Caco-2 (cell line): Measurements from ENCODE around the gene GAGE12F. TPM values are rescaled to one million over a fixed set of nuclear protein-coding genes. Genes with fewer than 3 reads are reported as not detected.
"Not testable (repeated sequence)": the region's sequence is repeated elsewhere in the genome, so short reads cannot be mapped to it uniquely, and the experiment has no call there.

Experiments used
- BruUV-seq: library from RNA; stranded (reverse); fragments of 400-500 nt; replicated peaks from 2 replicates; lab custom pipeline; 2021; lab: Mats Ljungman, UMichigan
- CTCF ChIA-PET: fragments of 300-600 bp; sonication (Branson Sonifier 250); formaldehyde crosslinking; loops from one replicate; lab custom pipeline; 2022; ENCODE audit warnings: antibody characterized with exemption; lab: Charles Lee
- POLR2A ChIA-PET: fragments of 300-600 bp; sonication (Branson Sonifier 250); formaldehyde crosslinking; loops from one replicate; lab custom pipeline; 2022; ENCODE audit warnings: antibody characterized with exemption; lab: Charles Lee
- DNase-seq, 2 experiments: peaks; one replicate each; pipeline versions ENCODE4 v3.0.0 to v3.0.0-alpha.2; 2020 to 2022
- H3K27me3 ChIP-seq: replicated peaks from 2 replicates; pipeline ENCODE4 v1.6.0; 2011; ENCODE audit warnings: low read length; ENCODE audit not compliant: control insufficient read depth, insufficient read depth
- H3K36me3 ChIP-seq: 2 replicates; pipeline ENCODE4 v1.5.1; 2011; ENCODE audit warnings: low read length; ENCODE audit not compliant: control insufficient read depth, insufficient read depth
- H3K4me1 ChIP-seq: fragments of 250-450 bp; sonication (Bioruptor Pico); 2 replicates; pipeline ENCODE4 v1.5.1; 2020; ENCODE audit warnings: mild to moderate bottlenecking
- H3K4me3 ChIP-seq: 2 replicates; pipeline ENCODE4 v1.5.1; 2011; ENCODE audit warnings: low read depth, mild to moderate bottlenecking, control low read depth, low read length
- H3K9me3 ChIP-seq: fragments of 250-450 bp; sonication (Bioruptor Pico); 2 replicates; pipeline ENCODE4 v1.5.1; 2020; ENCODE audit warnings: mild to moderate bottlenecking, moderate library complexity
- H3K27ac Mint-ChIP-seq: one replicate; pipeline ENCODE4 v1.8.0; 2022; ENCODE audit warnings: mixed read lengths; ENCODE audit not compliant: unreplicated experiment
- H3K27me3 Mint-ChIP-seq: one replicate; pipeline ENCODE4 v1.8.0; 2022; ENCODE audit warnings: mixed read lengths; ENCODE audit not compliant: insufficient read depth, unreplicated experiment
- H3K36me3 Mint-ChIP-seq: one replicate; pipeline ENCODE4 v1.8.0; 2022; ENCODE audit warnings: mild to moderate bottlenecking, mixed read lengths; ENCODE audit not compliant: insufficient read depth, unreplicated experiment
- H3K4me1 Mint-ChIP-seq: one replicate; pipeline ENCODE4 v1.8.0; 2022; ENCODE audit warnings: low read depth, mixed read lengths; ENCODE audit not compliant: unreplicated experiment
- H3K4me3 Mint-ChIP-seq: one replicate; pipeline ENCODE4 v1.8.0; 2022; ENCODE audit warnings: mild to moderate bottlenecking, moderate library complexity, mixed read lengths; ENCODE audit not compliant: unreplicated experiment
- H3K9me3 Mint-ChIP-seq: one replicate; pipeline ENCODE4 v1.8.0; 2022; ENCODE audit warnings: mixed read lengths; ENCODE audit not compliant: unreplicated experiment
- intact Hi-C: fragments of 100-400 bp; cut with micrococcal nuclease; formaldehyde crosslinking; loops from one replicate; pipeline ENCODE4 v1.10.0; 2022; ENCODE audit not compliant: unreplicated experiment
- total RNA-seq: library from RNA; stranded (reverse); gene quantifications from 2 replicates; pipeline ENCODE4 v1.2.3, GENCODE V29; 2022

GAGE12F gene
- total RNA-seq, 1 experiment from 2014 or later = not detected

DNA sequence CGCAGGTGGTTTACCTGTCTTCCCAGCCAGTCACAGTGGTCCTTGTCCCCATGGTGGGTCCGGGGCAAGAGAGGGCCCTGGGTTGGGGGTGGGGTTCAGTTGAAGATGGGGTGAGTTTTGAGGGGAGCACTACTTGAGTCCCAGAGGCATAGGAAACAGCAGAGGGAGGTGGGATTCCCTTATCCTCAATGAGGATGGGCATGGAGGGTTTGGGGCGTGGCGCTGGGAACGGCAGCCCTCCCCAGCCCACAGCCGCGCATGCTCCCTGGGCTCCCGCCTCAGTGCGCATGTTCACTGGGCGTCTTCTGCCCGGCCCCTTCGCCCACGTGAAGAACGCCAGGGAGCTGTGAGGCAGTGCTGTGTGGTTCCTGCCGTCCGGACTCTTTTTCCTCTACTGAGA lies 19.0 kb downstream of the GAGE12F start, which contains the start of gene GAGE12H:
TSS of gene GAGE12H (plus strand) at position 301 of the 400 bp plus-strand sequence. CDS start 1,155 bp downstream, outside the sequence.
- H3K27me3 ChIP-seq, H3K27ac Mint-ChIP-seq, H3K9me3 ChIP-seq, intact Hi-C loops, H3K4me3 ChIP-seq, H3K9me3 Mint-ChIP-seq, POLR2A ChIA-PET, CTCF ChIA-PET, H3K27me3 Mint-ChIP-seq, H3K4me1 ChIP-seq, DNase-seq, H3K4me3 Mint-ChIP-seq, BruUV-seq, H3K4me1 Mint-ChIP-seq, H3K36me3 Mint-ChIP-seq, H3K36me3 ChIP-seq: not testable (repeated sequence)

- H3K27me3 ChIP-seq, POLR2A ChIA-PET, intact Hi-C loops, H3K4me1 ChIP-seq, DNase-seq, H3K36me3 ChIP-seq, H3K27ac Mint-ChIP-seq, BruUV-seq, H3K4me3 ChIP-seq, H3K27me3 Mint-ChIP-seq, CTCF ChIA-PET, H3K9me3 Mint-ChIP-seq, H3K9me3 ChIP-seq, H3K36me3 Mint-ChIP-seq, H3K4me1 Mint-ChIP-seq, H3K4me3 Mint-ChIP-seq: not testable (repeated sequence)
These were observed 28.6 kb downstream of the GAGE12F start, which contains the start of gene GAGE2A for GRCh38 chrX:49589196-49589595. TSS of gene GAGE2A (plus strand) at chrX:49589496. CDS start at chrX:49590651, 1,155 bp downstream.

- H3K36me3 ChIP-seq, H3K9me3 Mint-ChIP-seq, H3K4me1 ChIP-seq, H3K27ac Mint-ChIP-seq, H3K27me3 ChIP-seq, CTCF ChIA-PET, BruUV-seq, H3K4me3 Mint-ChIP-seq, H3K36me3 Mint-ChIP-seq, H3K4me3 ChIP-seq, H3K9me3 ChIP-seq, H3K4me1 Mint-ChIP-seq, POLR2A ChIA-PET, intact Hi-C loops, H3K27me3 Mint-ChIP-seq: not testable (repeated sequence)
- DNase-seq = peak; percentile 1 to 32
These were observed 29.3 kb downstream of the GAGE12F start for GRCh38 chrX:49589769-49590478.

DNA sequence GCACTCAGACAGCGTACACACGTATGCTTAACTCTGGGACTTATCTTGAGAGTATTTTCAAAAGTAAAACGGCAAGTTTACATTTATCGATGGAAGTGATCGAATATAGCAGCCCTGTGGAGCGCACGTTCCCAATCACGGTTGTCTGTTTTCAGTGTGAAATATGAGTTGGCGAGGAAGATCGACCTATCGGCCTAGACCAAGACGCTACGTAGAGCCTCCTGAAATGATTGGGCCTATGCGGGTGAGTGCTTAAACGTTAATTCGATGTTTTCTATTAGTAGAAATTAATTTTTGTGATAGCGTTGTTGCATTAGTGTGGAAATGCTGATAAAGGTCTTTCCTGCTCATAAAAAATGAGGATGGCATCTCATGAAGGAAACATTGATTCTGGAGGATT lies 29.8 kb downstream of the GAGE12F start:
- H3K9me3 Mint-ChIP-seq, H3K4me3 Mint-ChIP-seq, H3K27me3 Mint-ChIP-seq, H3K36me3 Mint-ChIP-seq, H3K9me3 ChIP-seq, H3K4me1 ChIP-seq, H3K27me3 ChIP-seq, H3K4me1 Mint-ChIP-seq, CTCF ChIA-PET, H3K4me3 ChIP-seq, H3K27ac Mint-ChIP-seq, POLR2A ChIA-PET, H3K36me3 ChIP-seq, DNase-seq, BruUV-seq, intact Hi-C loops: not testable (repeated sequence)

DNA sequence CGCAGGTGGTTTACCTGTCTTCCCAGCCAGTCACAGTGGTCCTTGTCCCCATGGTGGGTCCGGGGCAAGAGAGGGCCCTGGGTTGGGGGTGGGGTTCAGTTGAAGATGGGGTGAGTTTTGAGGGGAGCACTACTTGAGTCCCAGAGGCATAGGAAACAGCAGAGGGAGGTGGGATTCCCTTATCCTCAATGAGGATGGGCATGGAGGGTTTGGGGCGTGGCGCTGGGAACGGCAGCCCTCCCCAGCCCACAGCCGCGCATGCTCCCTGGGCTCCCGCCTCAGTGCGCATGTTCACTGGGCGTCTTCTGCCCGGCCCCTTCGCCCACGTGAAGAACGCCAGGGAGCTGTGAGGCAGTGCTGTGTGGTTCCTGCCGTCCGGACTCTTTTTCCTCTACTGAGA lies 38.1 kb downstream of the GAGE12F start, which contains the start of gene GAGE1:
TSS of gene GAGE1 (plus strand) at position 301 of the 400 bp plus-strand sequence. CDS start 1,155 bp downstream, outside the sequence.
- BruUV-seq, DNase-seq, H3K27ac Mint-ChIP-seq, H3K27me3 ChIP-seq, H3K9me3 ChIP-seq, H3K4me3 Mint-ChIP-seq, POLR2A ChIA-PET, intact Hi-C loops, H3K9me3 Mint-ChIP-seq, CTCF ChIA-PET, H3K4me1 ChIP-seq, H3K4me1 Mint-ChIP-seq, H3K27me3 Mint-ChIP-seq, H3K36me3 Mint-ChIP-seq, H3K4me3 ChIP-seq, H3K36me3 ChIP-seq: not testable (repeated sequence)
